ENCODE measurements around the gene DEPDC5.

Gene DEPDC5

DNA sequence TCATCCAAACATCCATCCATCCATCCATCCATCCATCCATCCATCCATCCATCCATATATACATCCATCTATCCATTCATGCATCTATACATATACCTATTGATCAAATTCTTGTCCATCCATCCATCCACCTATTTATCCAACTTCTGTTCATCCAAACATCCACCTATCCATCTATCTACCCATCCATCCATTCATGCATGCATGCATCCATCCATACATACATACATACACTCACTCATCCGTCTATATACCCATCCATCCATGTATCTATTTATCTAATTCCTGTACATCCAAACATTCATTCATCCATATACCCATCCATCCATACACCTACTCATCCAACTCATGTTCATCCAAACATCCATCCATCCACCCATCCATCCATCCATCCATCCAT lies 171.2 kb downstream of the DEPDC5 start:
- DNase-seq (ENCODE audit: low read depth): no peak

DNA sequence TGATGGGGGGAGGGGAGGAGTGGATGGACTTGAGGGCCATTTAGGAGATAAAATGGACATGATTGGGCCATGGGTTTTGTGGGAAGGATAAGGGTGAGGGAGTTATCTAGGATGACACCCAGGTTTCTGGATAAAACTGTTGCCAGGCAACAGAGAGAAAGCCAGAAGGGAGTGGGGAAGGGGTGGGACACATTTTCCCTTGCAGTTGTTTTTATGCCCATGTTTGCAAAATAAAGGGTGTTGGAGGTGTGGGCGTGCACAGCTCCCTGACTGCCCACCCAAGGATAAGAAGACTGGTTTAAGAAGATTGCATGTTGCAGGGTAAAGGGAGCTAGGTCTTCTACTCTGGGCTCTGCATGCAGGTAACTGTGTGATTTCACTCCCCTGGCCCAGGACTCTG lies 172.2 kb downstream of the DEPDC5 start:
- DNase-seq (ENCODE audit: low read depth): no peak

- DNase-seq (ENCODE audit: low read depth): no peak
Observed at GRCh38 chr22:31926969-31927368, 173.2 kb downstream of the DEPDC5 start.

- no peak for DNase-seq (ENCODE audit: low read depth)
Observed at GRCh38 chr22:31927562-31927961, 173.7 kb downstream of the DEPDC5 start.

- DNase-seq (ENCODE audit: low read depth): no peak
Observed at GRCh38 chr22:31929167-31929930, 175.5 kb downstream of the DEPDC5 start.

DNA sequence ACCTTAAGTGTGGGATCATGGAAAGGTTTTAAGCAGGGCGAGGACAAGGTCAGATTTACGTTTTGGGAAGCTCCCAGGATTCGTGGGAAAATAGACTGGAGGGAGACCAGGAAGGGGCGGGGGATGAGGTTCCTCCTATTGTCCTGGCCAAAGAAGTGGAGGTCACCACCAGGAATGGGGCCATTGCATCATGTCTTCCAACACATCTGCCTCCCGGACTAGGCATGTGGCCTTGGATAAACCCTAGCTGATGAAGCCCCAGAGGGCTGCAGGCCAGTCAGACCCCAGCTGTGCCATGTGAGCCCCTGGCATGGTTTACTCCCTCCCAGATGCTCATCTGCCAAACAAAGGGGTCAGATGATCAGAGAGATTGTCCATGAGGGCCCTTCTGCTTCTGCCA lies 179.0 kb downstream of the DEPDC5 start:
- DNase-seq (ENCODE audit: low read depth): no peak

GRCh38 chr22:31933406-31933805 lies 179.6 kb downstream of the DEPDC5 start:
- no peak for DNase-seq (ENCODE audit: low read depth)

GRCh38 chr22:31933816-31934482 lies 180.1 kb downstream of the DEPDC5 start:
- DNase-seq (ENCODE audit: low read depth): no peak

DNA sequence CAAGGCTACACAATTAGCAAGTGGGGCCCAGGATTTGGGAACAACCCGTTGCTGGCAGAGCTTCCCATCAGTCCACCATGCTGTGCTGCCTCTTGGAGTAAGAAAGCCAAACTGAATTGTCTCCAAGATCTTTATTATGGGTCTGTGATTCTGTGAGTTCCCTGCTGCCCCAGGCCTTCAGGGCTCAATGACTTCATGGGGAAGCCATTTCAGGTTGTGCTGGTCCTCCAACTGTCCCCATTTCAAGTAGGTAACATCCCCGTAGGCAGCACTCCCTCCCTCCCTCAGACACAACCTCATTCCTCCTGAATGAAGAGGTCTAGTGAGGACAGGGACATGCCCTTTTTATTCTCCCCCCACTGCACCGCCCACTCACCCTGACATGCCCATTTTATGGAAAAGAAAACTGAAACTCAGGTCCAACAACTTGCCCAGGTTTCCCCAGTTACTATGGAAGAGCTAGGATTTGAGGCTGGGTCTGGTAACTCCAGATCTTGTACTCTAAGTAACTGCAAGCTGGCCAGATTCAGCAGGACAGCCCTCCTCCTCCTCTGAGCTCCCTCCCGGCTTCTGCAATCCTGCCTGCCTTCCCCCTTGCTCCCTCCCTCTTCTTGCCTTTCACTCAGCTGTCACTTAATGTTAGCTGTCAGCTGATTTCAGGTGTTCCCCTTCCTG lies 182.3 kb downstream of the DEPDC5 start:
- DNase-seq (ENCODE audit: low read depth): no peak

- DNase-seq (ENCODE audit: low read depth): no peak
Observed at GRCh38 chr22:31937341-31937740, 183.5 kb downstream of the DEPDC5 start.

GRCh38 chr22:31938296-31938695 lies 184.5 kb downstream of the DEPDC5 start:
- no peak for DNase-seq (ENCODE audit: low read depth)

GRCh38 chr22:31940506-31940905 lies 186.7 kb downstream of the DEPDC5 start:
- DNase-seq (ENCODE audit: low read depth): no peak

- no peak for DNase-seq (ENCODE audit: low read depth)
Observed at GRCh38 chr22:31942091-31942490, 188.3 kb downstream of the DEPDC5 start.

DNA sequence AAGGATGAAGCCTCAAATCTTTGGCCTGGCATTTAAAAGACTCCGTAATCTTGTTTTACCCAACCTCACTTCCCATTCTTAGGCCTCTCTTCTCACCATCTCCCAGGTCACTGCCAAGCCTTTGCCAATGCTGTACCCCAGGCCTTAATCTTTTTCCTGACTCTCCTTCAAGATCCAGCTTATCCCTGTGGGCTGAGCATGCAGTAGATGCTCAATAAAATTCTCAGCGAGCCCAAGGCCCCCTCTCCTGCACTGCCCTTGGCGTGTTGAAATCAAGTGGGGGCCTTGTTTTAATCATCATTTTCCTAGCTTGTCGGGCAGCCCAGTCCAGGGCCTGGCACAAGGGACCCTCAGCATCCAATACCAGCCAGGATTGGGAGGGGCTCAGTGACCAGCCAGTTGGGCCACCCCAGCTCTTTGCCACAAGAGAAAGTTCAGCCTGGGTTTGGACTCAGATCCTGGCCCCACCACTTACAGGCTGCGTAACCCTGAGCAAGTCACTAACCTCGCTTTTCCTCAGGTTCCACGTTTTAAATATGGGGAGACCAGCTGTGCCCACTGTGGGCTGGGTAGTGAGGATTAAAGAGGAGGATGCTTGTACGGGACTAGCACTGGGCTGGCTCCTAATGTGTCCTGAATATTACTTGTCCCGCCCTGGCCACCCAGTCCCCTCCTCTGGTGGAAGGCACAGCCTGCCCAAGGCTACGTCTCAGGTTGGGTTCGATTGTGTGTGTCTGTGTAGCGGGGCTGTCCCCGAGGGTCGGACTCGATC lies 189.6 kb downstream of the DEPDC5 start:
- DNase-seq (ENCODE audit: low read depth): no peak

GRCh38 chr22:31943978-31944699 lies 190.3 kb downstream of the DEPDC5 start, which contains the start of gene YWHAH:
Gene YWHAH (plus strand): TSS chr22:31944535. CDS start chr22:31944734, 199 bp downstream.
- DNase-seq (ENCODE audit: low read depth): peak; percentile 94

- DNase-seq (ENCODE audit: low read depth): peak; percentile 53
Observed at GRCh38 chr22:31944700-31945442, 191.1 kb downstream of the DEPDC5 start.

- no peak for DNase-seq (ENCODE audit: low read depth)
Observed at GRCh38 chr22:31945443-31945855, 191.6 kb downstream of the DEPDC5 start.

DNA sequence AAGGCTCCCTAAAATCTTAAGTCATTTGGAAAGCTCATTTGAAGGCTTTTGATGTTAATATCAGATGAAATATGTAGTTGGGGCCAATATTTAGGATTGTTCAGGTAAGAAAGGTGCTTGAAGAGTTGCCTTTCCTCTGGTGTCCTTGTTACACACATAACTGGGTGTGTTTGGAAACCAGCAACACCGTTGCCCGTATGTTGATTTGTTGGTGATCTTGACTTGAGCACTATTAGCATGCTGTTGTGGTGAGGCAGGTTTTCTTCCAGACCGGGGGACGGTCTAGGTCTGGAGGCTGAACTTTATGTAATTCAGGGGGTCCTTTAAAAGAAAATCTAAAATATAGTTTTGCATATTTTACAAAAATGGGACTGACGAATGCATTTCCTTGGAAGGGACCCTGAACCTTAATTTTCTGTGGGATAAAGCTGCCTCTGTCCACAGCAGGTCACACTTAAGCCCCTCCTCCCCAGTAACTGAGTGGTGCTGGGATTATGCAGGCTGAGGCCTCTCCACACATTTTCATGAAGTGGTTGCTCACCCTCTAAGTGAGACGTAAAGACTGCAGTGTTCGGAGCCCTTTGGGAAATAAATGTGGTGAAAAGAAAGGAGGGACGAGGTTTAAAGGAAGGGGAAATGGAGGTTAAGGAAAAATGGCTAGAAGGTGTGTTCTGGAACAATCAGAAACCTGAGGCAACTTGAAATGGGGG lies 192.3 kb downstream of the DEPDC5 start:
- DNase-seq (ENCODE audit: low read depth): no peak

DNA sequence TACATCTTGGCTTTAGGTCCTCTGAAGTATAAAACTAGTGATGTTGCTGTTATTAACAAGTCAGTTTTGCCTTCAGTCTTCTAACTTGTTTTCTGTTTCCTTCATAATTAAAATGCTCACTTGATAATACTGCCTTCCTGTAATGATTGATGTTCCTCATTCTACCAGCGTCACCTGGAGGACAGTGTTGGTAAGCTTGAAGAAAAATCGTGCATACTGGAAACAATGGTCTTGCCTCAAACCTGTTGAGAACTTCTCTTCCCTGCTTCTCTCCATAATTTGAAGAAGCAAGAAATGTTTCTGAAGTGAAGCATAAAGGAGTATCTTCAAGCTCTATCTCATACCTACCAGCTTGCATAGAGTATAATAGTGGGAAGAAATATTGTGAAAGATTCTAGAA lies 193.5 kb downstream of the DEPDC5 start:
- DNase-seq (ENCODE audit: low read depth): no peak

- no peak for DNase-seq (ENCODE audit: low read depth)
Observed at GRCh38 chr22:31948002-31948401, 194.2 kb downstream of the DEPDC5 start.

Data from ELR (cell line).